GM21515 (cell line): ENCODE data around the gene FAM174C.
A peak's percentile ranks its signal among the peaks of the same experiment; 100 is the strongest.
"Not testable (repeated sequence)": the region's sequence is repeated elsewhere in the genome, so short reads cannot be mapped to it uniquely, and the experiment has no call there.

Experiments
- ATAC-seq: cut with Tn5 transposase; IDR thresholded peaks from one replicate; pipeline ENCODE4 v1.9.1; 2021; ENCODE audit not compliant: unreplicated experiment

FAM174C gene

DNA sequence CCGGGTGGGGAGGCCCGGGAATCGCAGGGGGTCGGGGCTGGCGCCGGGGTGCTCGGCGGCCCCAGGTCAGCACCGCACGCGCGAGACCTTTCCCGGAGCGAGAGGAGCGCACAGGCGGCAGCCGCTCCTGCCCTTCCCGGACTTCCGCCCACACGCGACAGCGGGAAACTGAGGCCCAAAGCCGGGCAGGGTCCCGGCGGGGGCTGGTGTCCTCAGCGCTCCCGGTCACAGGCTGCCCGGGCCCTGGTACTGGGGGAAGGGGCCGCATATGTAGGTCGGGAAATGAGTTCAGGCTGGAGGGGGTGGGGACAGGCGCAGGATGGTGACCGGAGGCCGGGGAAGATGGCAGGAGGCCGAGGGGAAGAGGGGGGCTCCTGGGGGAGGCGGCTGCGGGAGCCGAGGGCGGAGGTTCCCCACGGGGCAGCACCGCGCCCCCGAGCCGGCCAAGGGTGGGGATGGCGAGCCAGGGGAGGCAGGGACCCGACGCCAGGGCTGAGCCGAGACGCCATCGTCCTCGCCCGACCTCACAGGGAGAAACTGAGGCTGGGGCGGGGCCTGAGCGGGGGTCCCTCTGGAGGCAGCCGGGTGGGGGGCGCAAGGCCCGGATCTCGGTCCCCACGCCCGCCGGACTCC is 38.2 kb upstream of the FAM174C start:
- no peak for ATAC-seq

DNA sequence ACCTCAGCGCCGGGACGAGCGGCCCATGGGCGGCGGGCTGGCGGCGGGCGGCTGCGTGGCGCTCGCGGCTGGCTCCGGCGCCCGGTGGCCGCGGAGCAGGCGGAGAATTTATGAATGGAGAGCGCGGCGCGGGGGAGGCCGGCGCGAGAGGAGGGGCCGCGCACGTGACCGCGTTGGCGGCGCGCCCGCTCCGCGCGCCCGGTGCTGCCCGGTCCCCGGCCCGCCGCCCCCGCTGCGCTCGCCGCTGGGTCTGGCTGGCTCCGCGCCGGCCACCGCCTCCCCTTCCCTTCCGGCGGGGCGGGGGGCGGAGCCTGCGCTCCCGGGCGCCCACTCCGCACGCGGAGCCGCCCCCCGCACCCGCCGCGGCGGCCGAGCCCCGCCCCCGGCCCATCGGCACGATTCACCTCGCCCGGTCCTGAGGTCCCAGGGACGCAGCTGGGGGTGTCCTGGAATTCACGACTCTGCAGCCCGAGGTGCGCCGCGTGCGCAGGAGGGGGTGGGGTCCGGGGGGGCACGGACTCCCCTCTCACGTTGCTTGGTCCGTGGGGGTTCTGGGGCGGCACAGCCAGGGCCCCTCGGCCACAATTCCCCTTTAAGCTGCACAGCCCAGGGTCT is 37.5 kb upstream of the FAM174C start, which contains the start of gene CBARP:
TSS of gene CBARP (minus strand) at position 252 of the 615 bp plus-strand sequence. CDS start 1,905 bp downstream, outside the sequence.
- no peak for ATAC-seq

DNA sequence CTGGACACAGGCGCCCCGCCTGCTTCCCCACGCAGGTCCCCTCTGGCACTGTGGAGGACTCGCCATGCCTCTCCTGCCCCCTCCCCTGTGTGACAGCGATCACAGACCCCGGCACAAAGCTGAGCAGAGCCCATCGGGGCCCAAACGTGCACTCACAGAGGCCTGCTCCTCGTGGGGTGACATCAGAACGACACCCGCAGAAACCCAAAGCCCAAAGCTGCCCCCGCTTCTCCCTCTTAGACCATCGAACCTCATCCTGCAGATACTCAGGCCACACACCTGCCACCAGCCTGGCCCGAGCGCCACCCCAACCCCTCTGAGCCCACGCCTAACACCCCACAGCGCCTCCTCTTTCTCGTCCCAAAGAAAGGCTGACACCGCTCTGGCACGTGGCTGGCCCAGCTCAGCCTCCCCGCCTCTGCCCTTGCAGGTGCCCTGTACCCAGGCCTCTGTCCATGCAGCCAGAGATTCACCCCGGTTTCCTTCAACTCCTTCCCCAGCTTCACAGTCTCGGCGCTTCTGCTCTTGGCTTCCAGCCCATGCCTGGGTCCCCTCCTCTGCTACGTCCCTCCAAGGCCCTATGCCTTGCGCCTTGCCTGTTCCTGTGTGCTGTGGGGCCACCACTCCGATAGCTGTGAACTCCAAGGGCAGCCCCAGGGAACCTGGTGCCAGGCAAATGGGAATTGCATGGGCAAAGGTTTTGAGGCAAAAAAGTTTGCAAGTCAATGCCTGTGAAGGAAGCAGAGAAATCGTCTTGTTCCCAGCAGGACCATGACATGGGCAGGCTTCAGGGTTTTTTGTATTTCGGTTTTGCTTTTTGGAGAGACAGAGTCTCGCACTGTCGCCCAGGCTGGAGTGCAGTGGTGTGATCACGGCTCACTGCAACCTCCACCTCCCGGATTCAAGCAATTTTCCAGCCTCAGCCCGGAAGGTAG is 36.7 kb upstream of the FAM174C start:
- ATAC-seq = no peak

DNA sequence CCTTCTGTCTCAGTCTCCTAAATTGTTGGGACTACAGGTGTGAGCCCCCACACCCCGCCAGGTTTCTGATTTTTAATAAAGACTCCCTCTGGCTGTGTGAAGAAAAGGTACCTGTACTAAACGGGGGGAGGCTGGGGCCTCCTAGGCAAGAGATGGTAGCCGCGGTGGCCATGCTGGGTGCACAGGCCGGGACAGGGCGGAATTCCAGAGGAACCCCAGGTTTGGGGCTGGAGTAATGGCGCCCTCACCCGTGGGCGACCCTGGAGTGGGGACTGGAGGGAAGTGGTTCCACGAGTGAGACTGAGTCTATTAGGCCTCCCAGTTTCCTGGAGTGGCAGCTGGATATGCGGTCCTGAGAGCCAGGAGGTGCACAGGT is 35.9 kb upstream of the FAM174C start:
- no peak for ATAC-seq

DNA sequence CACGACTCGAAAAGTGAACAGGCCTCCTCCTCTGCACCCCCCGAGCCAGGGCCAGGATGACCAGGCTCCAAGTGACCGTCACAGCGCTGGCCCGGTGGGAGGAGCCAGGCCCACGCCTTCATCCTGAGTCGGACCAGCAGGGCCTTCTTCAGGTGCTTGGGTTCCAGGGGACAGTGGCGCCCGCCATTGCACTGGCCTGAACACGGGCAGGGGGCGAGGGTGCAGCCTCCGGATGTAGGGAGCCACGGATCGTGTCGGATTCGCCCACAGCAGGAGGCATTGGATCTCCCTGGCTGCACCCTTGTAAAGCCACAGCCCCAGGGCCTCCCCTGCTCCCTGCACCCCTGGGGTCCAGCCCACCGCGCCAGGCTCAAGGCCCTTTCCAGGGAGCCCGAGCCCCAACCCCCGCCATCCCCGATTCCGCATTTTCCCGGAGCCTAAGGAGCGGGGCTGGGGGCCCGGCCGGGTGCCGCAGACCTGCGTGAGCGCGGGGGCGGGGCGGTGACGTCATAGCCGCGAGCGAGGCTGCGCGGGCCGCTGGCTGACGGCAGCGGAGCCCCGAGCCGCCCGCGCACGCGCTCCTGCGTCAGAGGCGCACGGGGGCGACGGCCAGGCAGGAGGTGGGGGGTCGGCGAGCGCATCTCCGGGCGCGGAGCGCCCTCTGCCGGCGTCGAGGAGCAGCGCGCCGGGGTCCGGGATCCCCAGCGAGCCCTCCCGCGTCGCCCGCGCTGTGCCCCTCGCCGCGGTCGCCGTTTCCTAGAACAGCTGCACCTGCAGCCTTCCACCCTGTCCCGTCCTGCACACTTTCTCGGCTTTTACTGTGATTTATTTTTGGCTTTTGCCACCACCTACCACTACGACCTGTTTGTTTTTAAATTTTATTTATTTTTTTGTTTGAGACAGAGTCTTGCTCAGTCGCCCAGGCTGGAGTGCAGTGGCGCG is 35.3 kb upstream of the FAM174C start:
- peak; percentile 34 for ATAC-seq

DNA sequence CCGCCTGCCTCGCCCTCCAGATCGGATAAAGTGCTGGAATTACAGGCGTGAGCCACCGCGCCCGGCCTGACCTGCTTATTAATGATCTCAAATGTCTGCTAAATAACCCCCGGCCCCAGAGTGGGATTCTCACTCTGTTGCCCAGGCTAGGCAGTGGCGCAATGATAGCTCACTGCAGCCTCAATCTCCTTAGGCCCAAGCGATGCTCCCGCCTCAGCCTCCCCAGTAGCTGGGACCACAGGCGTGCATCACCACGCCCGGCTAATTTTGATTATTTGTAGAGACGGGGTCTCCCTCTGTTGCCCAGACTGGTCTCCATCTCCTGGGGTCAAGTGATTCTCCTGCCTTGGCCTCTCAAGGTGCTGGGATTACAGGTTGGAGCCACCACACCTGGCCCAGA is 34.4 kb upstream of the FAM174C start:
- no peak for ATAC-seq

DNA sequence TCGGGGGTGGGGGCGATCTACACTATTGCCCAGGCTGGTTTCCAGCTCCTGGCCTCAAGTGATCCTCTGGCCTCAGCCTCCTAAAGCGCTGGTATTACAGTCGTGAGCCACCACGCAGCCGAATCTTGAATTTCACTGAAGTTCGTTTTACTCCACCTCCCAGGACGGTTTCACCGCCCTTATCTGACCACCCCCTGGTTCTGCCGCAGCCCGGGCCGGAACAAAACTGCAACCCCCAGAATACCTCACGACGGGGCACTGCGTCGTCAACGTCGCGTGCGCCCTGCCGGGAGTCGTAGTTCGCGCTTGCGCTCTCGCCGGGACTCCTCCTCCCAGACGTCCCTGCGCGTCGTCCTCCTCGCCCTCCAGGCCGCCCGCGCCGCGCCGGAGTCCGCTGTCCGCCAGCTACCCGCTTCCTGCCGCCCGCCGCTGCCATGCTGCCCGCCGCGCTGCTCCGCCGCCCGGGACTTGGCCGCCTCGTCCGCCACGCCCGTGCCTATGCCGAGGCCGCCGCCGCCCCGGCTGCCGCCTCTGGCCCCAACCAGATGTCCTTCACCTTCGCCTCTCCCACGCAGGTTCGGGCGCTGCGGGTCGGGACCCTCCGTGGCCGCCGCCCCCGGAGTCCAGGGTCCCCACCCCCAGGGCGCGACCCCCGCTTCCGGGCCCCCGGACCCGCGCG is 33.8 kb upstream of the FAM174C start, which contains the start of gene ATP5F1D:
TSS of gene ATP5F1D (plus strand) at position 335 of the 679 bp plus-strand sequence. CDS start at position 435, 100 bp downstream.
- ATAC-seq = peak; percentile 47

DNA sequence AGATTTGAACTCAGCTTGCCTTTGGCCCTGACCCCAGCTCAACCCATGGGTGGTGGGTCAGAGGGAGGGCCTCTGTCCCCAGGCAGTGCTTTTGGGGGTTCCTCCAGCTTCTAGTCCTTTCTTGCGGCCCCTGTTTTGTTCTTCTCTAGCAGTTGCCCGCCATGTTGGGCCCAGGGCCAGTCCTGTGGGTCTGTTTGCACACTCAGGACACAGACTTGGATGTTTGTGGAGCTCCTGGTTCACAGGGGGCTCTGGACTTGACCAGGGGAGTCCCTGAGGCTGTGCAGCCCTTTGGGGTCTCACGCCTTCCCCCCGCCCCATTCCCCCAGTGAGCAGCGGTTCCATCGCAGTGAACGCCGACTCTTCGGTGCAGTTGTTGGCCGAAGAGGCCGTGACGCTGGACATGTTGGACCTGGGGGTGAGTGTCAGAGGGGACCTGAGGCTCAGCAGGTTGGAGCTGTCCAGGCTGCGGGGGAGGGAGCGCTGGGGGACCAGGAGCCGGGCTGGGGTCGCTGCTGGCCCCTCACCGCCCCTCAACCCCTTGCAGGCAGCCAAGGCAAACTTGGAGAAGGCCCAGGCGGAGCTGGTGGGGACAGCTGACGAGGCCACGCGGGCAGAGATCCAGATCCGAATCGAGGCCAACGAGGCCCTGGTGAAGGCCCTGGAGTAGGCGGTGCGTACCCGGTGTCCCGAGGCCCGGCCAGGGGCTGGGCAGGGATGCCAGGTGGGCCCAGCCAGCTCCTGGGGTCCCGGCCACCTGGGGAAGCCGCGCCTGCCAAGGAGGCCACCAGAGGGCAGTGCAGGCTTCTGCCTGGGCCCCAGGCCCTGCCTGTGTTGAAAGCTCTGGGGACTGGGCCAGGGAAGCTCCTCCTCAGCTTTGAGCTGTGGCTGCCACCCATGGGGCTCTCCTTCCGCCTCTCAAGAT is 31.3 kb upstream of the FAM174C start:
- no peak for ATAC-seq

DNA sequence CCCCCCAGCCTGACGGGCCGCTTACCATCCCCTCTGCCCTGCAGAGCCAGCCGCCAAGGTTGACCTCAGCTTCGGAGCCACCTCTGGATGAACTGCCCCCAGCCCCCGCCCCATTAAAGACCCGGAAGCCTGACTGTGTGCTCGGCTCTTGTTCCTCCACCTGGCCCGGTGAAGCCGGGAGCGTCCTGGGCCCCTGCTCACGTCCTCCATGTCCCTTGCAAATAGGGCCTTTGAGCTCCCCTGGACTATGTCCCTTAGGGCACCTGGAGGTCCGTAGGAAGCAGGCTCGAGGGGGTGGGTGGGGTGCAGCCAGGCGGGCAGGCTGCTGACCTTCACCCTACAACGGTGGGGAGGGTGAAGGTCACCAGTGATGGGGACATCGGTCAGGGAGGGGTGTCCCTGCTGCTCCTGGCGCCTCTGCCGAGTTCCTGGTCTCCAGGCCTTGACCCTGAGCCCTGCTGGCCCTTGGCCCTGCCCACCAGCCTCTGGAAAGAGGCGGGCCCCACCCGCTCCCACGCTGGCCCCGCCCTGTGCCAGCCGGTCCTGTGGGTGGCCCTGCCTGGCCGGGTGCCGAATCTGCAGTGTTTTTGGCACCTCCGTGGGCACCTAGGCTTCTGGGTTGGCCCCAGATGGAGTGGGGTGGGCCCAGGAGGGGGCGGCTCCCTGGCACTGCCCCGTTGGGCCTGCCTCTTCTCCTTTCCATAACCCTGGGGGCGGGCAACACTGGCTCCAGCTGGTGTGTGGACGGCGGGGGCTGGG is 30.5 kb upstream of the FAM174C start:
- ATAC-seq = no peak

DNA sequence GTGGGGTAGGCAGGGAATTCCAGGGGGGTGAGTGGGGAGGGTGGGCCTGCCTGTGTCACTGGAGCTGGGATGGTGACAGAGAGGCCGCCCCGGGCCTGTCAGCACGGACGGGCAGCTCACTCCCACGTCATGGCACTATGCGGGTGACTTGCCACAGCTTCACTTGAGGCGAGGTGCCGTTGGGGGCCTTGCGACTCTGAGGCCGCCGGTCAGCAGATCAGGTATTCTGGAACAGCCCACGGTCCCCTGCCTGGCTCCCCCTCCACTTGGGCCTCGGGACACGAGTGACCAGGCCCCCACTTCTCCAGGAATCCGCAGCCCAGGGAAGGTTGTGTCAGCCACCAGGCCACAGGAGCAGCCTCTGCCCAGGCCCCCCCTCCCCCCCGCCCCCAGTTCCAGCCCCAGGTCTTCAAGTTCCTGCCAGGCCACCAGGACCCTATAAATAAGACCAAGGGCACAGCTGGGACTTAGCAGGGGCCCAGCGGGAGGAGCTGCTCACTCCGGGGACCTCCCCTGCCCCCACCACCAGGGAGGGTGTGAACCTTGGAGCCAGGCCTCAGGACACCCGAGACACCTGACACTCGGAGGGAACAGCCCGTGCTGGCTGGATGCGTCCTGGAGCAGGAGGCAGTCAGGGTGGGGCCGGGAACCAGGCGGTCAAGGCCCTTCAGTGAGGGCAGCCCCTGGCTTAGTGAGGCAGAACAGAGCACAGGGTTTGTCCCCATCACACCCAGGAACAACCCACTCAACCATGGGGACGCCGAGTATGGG is 29.7 kb upstream of the FAM174C start:
- no peak for ATAC-seq

DNA sequence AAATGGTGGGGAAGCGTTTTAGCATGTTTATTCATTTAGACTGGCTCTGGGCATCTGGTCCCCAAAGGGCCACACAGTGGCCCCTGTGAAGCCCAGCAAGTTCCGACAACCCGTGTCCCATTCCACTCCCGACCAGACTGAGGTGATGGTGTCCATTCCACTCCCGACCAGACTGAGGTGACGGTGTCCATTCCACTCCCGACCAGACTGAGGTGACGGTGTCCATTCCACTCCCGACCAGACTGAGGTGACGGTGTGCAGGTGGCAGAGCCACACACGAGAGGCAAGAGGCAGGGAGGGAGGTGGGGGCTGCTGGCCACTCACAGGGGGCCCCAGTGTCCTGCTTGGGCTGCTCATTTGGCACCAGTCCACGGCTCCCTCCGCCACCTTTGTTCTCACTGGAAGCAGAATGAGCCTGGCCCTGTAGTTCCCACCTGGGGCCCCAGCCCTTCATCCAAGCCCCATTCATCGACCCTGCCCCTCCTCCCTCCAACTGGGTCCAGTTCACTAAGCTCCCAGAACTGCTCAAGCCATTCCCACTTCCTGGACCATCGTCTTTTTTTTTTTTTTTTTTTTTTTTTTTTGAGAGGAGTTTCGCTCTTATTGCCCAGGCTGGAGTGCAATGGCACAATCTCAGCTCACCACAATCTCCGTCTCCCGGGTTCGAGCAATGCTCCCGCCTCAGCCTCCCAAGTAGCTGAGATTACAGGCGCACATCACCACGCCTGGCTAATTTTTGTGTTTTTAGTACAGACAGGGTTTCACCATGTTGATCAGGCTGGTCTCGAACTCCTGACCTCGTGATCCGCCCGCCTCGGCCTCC is 28.9 kb upstream of the FAM174C start:
- ATAC-seq = not testable (repeated sequence)

DNA sequence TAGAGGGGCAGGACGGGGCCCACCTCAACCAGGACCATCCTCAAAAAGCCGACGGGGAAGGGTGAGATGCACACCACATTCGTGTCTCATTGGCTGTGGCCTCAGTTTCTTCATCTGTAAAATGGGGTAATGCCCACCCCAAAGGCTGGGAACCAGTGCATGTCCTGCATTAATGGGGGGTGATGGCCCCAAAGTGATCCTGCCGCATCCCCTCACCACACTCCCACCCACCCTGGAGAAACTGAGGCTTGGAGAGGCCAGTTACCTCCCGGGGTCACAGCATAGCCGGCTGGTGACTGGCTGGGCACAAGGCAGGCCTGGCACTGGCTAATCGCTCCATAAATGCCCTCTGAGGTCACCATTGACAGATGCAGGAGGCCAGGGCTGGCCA is 27.6 kb upstream of the FAM174C start:
- no peak for ATAC-seq

DNA sequence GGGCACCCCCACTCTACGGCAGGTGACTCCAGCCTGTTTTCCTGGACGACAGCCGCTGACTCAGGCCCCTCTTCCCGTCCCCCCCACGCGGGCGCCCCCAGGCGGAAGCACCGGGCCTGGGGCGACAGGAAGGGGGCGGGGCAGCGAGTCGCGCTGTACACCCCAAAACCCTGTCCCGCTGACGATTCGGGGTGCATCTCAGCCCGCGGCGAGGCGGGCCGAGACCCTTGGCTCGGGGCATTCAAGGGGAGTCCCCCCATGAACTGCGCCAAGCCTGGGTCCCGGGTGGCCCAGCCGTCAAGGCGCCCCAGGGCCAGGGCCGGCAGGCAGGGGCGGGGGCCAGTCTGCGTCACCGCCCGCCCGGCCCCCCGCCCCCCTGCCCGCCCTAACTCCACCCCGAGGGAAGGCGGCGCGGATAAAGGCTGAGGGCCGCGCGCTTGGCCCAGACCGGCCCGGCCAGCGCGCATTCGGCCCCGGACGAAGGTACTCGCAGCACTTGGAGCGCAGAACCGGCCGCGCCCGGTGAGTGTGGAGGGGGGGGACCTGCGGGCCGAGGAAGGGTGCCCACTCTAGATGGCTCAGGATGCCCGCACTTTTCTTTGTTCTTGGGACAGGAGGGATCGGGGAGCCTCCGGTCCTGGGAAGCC is 27.1 kb upstream of the FAM174C start, which contains the start of gene MIDN:
TSS of gene MIDN (plus strand) at position 445 of the 647 bp plus-strand sequence. CDS start 1,714 bp downstream, outside the sequence.
- ATAC-seq = peak; percentile 17

DNA sequence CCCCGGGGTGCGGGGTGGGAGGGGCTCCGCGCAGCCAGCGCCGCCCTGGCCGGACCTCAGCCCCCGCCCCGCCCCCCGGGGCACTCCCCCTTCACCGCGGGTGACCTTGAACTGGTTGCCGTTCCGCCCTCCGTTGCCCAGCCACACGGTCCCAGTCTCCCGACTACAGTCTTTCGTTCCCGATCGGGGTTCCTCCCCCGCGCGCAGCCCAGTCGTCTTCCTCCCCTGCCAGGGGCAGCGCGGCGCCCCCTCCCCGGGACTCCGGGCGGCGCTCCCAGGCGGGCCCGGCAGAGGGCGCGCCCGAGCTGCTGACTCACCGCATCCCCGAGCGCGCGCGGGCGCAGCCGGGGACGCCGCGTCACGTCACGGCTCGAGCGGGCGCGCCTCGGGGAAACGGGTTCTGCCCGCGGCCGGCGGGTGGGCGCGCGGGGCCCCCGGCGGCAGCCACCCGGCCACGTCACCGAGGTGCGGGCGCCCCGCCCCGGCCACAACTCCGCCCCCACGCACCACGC is 26.5 kb upstream of the FAM174C start:
- ATAC-seq = peak; percentile 27

DNA sequence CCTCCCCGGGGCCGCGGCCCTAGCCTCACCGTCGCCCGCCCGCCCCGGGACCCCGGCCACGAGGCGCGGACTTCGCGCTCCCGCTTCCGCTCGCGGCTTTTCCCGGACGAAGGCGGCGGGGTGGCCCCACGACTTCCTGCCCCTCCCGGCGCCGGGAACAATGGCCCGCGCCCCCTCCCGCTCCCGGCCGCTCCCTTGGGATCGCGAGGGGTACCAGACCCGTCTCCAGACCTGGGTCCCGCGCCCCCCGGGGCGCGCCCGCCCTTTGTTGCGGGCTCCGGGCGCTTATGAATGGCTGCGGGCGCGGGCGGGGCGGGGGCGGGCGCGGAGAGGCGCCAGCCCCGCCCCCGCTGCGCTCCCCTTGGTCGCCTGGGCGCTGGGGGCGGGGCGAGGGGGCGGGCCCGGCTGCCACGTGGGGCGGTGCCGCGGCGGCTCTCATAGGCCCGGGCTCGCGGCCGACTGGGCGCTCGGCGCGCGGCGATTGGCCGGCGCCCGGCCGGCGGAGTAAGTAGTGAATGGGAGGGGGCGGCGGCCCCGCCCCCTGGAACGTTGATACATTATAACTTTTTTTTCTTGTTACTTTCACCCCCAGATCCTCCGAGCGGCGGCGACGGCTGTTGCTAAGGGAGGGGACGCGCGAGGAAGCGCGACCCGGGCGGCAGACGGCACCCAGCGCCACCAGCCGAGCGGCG is 25.9 kb upstream of the FAM174C start:
- peak; percentile 40 for ATAC-seq
